Lower leg skin (tissue), 4 donors: ENCODE measurements around the gene LIX1L. TPM values are rescaled to one million over a fixed set of nuclear protein-coding genes. Genes with fewer than 3 reads are reported as not detected.

ENCODE experiments used
- DNase-seq, 2 donors: peaks; one replicate each; pipeline ENCODE4 v3.0.0-alpha.2; 2019; ENCODE audit warnings: low spot score in 2 of 2
- H3K4me3 ChIP-seq: fragments of 200-600 bp; sonication (generic); 2 replicates; pipeline ENCODE4 v1.5.1; 2017; ENCODE audit warnings: mild to moderate bottlenecking, low read depth; ENCODE audit not compliant: poor library complexity, severe bottlenecking
- POLR2A ChIP-seq, 2 donors: fragments of 450-650 bp; IDR thresholded peaks; one replicate each; pipeline ENCODE4 v1.6.1; 2016 to 2017; ENCODE audit warnings: antibody characterized with exemption in 2 of 2, mild to moderate bottlenecking in 1 of 2, moderate library complexity in 1 of 2
- WGBS, 2 donors: methylation state at CpG; one replicate each; pipeline ENCODE4 v1.1.5; 2018; 5-methylcytosine and 5-hydroxymethylcytosine counted together
- intact Hi-C: fragments of 100-400 bp; cut with DNase I; formaldehyde crosslinking; loops from one replicate; pipeline ENCODE4 v1.15.0; 2023; ENCODE audit warnings: low total_unique reads
- total RNA-seq, 4 donors: library from RNA; depleted of rRNA; stranded (reverse); fragments of >200 nt; gene quantifications; one replicate each; pipeline ENCODE4 v1.1.0, GENCODE V29; 2016
- TF ChIP-seq, protein P1 (sequence below), 3 donors: fragments of 450-650 bp; IDR thresholded peaks; one replicate each; pipeline ENCODE4 v1.5.1; 2016; ENCODE audit warnings: antibody characterized with exemption in 3 of 3, mild to moderate bottlenecking in 3 of 3, moderate library complexity in 2 of 3

LIX1L gene
- total RNA-seq, 4 donors from 2014 or later = 4.6 to 14.2 (median 7.7) TPM

- TF ChIP-seq POLR2A (IDR thresholded peaks at IDR 0.05) = no peak
- TF ChIP-seq, protein P1, sequence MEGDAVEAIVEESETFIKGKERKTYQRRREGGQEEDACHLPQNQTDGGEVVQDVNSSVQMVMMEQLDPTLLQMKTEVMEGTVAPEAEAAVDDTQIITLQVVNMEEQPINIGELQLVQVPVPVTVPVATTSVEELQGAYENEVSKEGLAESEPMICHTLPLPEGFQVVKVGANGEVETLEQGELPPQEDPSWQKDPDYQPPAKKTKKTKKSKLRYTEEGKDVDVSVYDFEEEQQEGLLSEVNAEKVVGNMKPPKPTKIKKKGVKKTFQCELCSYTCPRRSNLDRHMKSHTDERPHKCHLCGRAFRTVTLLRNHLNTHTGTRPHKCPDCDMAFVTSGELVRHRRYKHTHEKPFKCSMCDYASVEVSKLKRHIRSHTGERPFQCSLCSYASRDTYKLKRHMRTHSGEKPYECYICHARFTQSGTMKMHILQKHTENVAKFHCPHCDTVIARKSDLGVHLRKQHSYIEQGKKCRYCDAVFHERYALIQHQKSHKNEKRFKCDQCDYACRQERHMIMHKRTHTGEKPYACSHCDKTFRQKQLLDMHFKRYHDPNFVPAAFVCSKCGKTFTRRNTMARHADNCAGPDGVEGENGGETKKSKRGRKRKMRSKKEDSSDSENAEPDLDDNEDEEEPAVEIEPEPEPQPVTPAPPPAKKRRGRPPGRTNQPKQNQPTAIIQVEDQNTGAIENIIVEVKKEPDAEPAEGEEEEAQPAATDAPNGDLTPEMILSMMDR (IDR thresholded peaks at IDR 0.05) = no peak
- intact Hi-C loops = no loop called here
- DNase-seq = no peak
- no peak overlapping the region for H3K4me3 ChIP-seq
Measured at GRCh38 chr1:145959333-145959732, 1.5 kb upstream of the LIX1L start.

- no peak overlapping the region for H3K4me3 ChIP-seq
- intact Hi-C loops = no loop called here
- no peak for DNase-seq
- TF ChIP-seq POLR2A (IDR thresholded peaks at IDR 0.05) = no peak
- TF ChIP-seq, protein P1 (IDR thresholded peaks at IDR 0.05) = no peak
Measured at GRCh38 chr1:145958734-145959133, 917 bp upstream of the LIX1L start.

GRCh38 chr1:145956781-145957442 is 905 bp downstream of the LIX1L start:
- DNase-seq = peak in 1 of 2 donors; percentile 72

GRCh38 chr1:145956361-145956760 is 1.5 kb downstream of the LIX1L start:
- no peak overlapping the region for H3K4me3 ChIP-seq
- intact Hi-C loops = no loop called here
- no peak for DNase-seq
- TF ChIP-seq POLR2A (IDR thresholded peaks at IDR 0.05) = no peak
- TF ChIP-seq, protein P1 (IDR thresholded peaks at IDR 0.05) = no peak

More at GRCh38 chr1:145956781-145957442, 905 bp downstream of the LIX1L start:
- 6 to 7% methylated on average over 3 of the region's 3 CpGs for WGBS, 2 donors
- H3K4me3 ChIP-seq = peak overlapping the region; percentile 71
- intact Hi-C loops = no loop called here
- no peak for TF ChIP-seq POLR2A (IDR thresholded peaks at IDR 0.05)
- TF ChIP-seq, protein P1 (IDR thresholded peaks at IDR 0.05) = no peak

GRCh38 chr1:145955436-145955835 is 2.4 kb downstream of the LIX1L start:
- TF ChIP-seq POLR2A (IDR thresholded peaks at IDR 0.05) = no peak
- TF ChIP-seq, protein P1 (IDR thresholded peaks at IDR 0.05) = no peak
- intact Hi-C loops = no loop called here
- WGBS, 2 donors = 37 to 42% methylated on average over 2 of the region's 2 CpGs
- DNase-seq = no peak
- H3K4me3 ChIP-seq = no peak overlapping the region

- TF ChIP-seq POLR2A (IDR thresholded peaks at IDR 0.05) = no peak
- TF ChIP-seq, protein P1 (IDR thresholded peaks at IDR 0.05) = no peak
- DNase-seq = no peak
- WGBS, 2 donors = 68 to 75% methylated on average over 6 of the region's 6 CpGs
- intact Hi-C loops = no loop called here
- H3K4me3 ChIP-seq = no peak overlapping the region
Measured at GRCh38 chr1:145953861-145954260, 4.0 kb downstream of the LIX1L start.
